GM19324 (cell line): ENCODE data around the gene UTP20.

ENCODE experiments used
- ATAC-seq: cut with Tn5 transposase; IDR thresholded peaks from one replicate; pipeline ENCODE4 v1.9.1; 2021; ENCODE audit warnings: mild to moderate bottlenecking, moderate library complexity; ENCODE audit not compliant: unreplicated experiment, low FRiP score

UTP20 gene

GRCh38 chr12:101424620-101425019 lies 144.7 kb downstream of the UTP20 start:
- no peak for ATAC-seq

GRCh38 chr12:101430456-101430855 lies 150.6 kb downstream of the UTP20 start:
- ATAC-seq = no peak

GRCh38 chr12:101436136-101436535 lies 156.2 kb downstream of the UTP20 start:
- ATAC-seq = no peak
